H1 (cell line): ENCODE measurements around the gene CCNA2. TPM values are rescaled to one million over a fixed set of nuclear protein-coding genes. Genes with fewer than 3 reads are reported as not detected.

Experiments
- CTCF ChIA-PET: fragments of 300-600 bp; sonication (Branson Sonifier 250); formaldehyde crosslinking; loops from one replicate; lab custom pipeline; 2021; ENCODE audit not compliant: partially characterized antibody; lab: Charles Lee
- POLR2A ChIA-PET: fragments of 300-600 bp; sonication (Branson Sonifier 250); formaldehyde crosslinking; loops from one replicate; lab custom pipeline; 2021; ENCODE audit warnings: inconsistent platforms; ENCODE audit not compliant: partially characterized antibody; lab: Charles Lee
- DNase-seq, 2 experiments: peaks; one replicate each; pipeline versions ENCODE4 v3.0.0 to v3.0.0-alpha.2; 2010 to 2022; ENCODE audit warnings: low spot score in 2 of 2, low read depth in 1 of 2, mixed read lengths in 1 of 2
- FAIRE-seq: peaks from 2 replicates; lab custom pipeline; 2011; peaks lifted over from hg19 to GRCh38; lab: Jason Lieb, UNC
- H2AFZ ChIP-seq: 2 replicates; pipeline ENCODE4 v1.8.1; 2012; ENCODE audit warnings: low read length, inconsistent platforms
- H2AK5ac ChIP-seq: 2 replicates; pipeline ENCODE4 v1.6.1; 2013; ENCODE audit warnings: low read depth, low read length
- H2BK120ac ChIP-seq: replicated peaks from 2 replicates; pipeline ENCODE3; 2013; ENCODE audit warnings: low read depth, low read length, inconsistent platforms
- H2BK12ac ChIP-seq: 2 replicates; pipeline ENCODE4 v1.6.1; 2013; ENCODE audit warnings: low read depth, low read length
- H2BK15ac ChIP-seq: 2 replicates; pipeline ENCODE4 v1.6.1; 2013; ENCODE audit warnings: low read length
- H2BK20ac ChIP-seq: 2 replicates; pipeline ENCODE4 v1.6.1; 2013; ENCODE audit warnings: low read length
- H2BK5ac ChIP-seq: 2 replicates; pipeline ENCODE4 v1.6.1; 2013; ENCODE audit warnings: low read depth, low read length
- H3K14ac ChIP-seq: 2 replicates; pipeline ENCODE4 v1.6.1; 2013; ENCODE audit warnings: inconsistent platforms; ENCODE audit not compliant: insufficient read length
- H3K18ac ChIP-seq: 2 replicates; pipeline ENCODE4 v1.6.1; 2013; ENCODE audit warnings: low read length; ENCODE audit errors: extremely low read depth
- H3K23ac ChIP-seq: 2 replicates; pipeline ENCODE4 v1.6.1; 2013; ENCODE audit warnings: inconsistent platforms; ENCODE audit not compliant: insufficient read length
- H3K23me2 ChIP-seq: 2 replicates; pipeline ENCODE4 v1.6.1; 2013; ENCODE audit warnings: low read depth, low read length
- H3K27ac ChIP-seq: 2 replicates; pipeline ENCODE4 v1.6.1; 2011; ENCODE audit warnings: low read depth, low read length, inconsistent platforms
- H3K27me3 ChIP-seq, 4 experiments: replicated peaks in 1 of 4; 1 replicate in 1 of 4; 2 replicates in 3 of 4; pipeline versions ENCODE4 v1.6.1 to v1.8.1; 2011 to 2013; ENCODE audit warnings: low read length in 3 of 4, mild to moderate bottlenecking in 3 of 4, inconsistent platforms in 2 of 4, mixed read lengths in 2 of 4, moderate library complexity in 1 of 4; ENCODE audit not compliant: control insufficient read depth in 3 of 4, insufficient read depth in 3 of 4; ENCODE audit errors: extremely low read depth in 1 of 4
- H3K36me3 ChIP-seq, 4 experiments: 2 replicates each; pipeline versions ENCODE4 v1.6.1 to v1.8.1; 2011 to 2013; ENCODE audit warnings: mild to moderate bottlenecking in 4 of 4, low read length in 3 of 4, moderate library complexity in 2 of 4, control low read depth in 1 of 4, inconsistent platforms in 1 of 4; ENCODE audit not compliant: insufficient read depth in 4 of 4, control insufficient read depth in 2 of 4
- H3K4ac ChIP-seq: replicated peaks from 2 replicates; pipeline ENCODE3; 2013; ENCODE audit warnings: low read length, low read depth, mixed read lengths, inconsistent platforms; ENCODE audit not compliant: insufficient read length
- H3K4me1 ChIP-seq, 4 experiments: replicated peaks in 1 of 4; 1 replicate in 1 of 4; 2 replicates in 3 of 4; pipeline versions ENCODE4 v1.6.1 to v1.8.1; 2011 to 2013; ENCODE audit warnings: low read length in 3 of 4, inconsistent platforms in 2 of 4, mixed read lengths in 1 of 4; ENCODE audit not compliant: insufficient read depth in 4 of 4, control insufficient read depth in 3 of 4
- H3K4me2 ChIP-seq, 2 experiments: 2 replicates each; pipeline versions ENCODE4 v1.6.1 to v1.8.1; 2011 to 2013; ENCODE audit warnings: low read depth in 2 of 2, low read length in 2 of 2, control low read depth in 1 of 2, inconsistent platforms in 1 of 2, mild to moderate bottlenecking in 1 of 2; ENCODE audit not compliant: insufficient read depth in 1 of 2
- H3K4me3 ChIP-seq, 4 experiments: fragments of 200-600, 300-600 bp in 1 of 4; sonication (generic), shearing (Covaris generic), sonication (Bioruptor Twin) in 1 of 4; 2 replicates each; pipeline versions ENCODE4 v1.5.1 to v1.8.1; 2011 to 2016; ENCODE audit warnings: low read length in 4 of 4, low read depth in 3 of 4, control low read depth in 2 of 4, inconsistent platforms in 2 of 4, mild to moderate bottlenecking in 2 of 4, mixed read lengths in 1 of 4, moderate library complexity in 1 of 4; ENCODE audit not compliant: insufficient read depth in 2 of 4; ENCODE audit errors: extremely low read depth in 1 of 4
- H3K56ac ChIP-seq: replicated peaks from 2 replicates; pipeline ENCODE3; 2013; ENCODE audit warnings: low read depth, mild to moderate bottlenecking, mixed read lengths, low read length, inconsistent platforms; ENCODE audit not compliant: insufficient read length
- H3K79me1 ChIP-seq: 2 replicates; pipeline ENCODE4 v1.6.1; 2013; ENCODE audit warnings: low read depth, low read length, control low read depth
- H3K79me2 ChIP-seq, 2 experiments: 2 replicates each; pipeline versions ENCODE4 v1.6.1 to v1.8.1; 2012 to 2013; ENCODE audit warnings: low read length in 2 of 2, mild to moderate bottlenecking in 2 of 2, inconsistent platforms in 1 of 2; ENCODE audit not compliant: insufficient read depth in 2 of 2, control insufficient read depth in 1 of 2
- H3K9ac ChIP-seq, 4 experiments: replicated peaks in 1 of 4; 1 replicate in 1 of 4; 2 replicates in 3 of 4; pipeline versions ENCODE4 v1.6.1 to v1.8.1; 2011 to 2013; ENCODE audit warnings: low read depth in 3 of 4, low read length in 3 of 4, control low read depth in 2 of 4, mild to moderate bottlenecking in 2 of 4, moderate library complexity in 2 of 4, inconsistent platforms in 1 of 4; ENCODE audit errors: extremely low read depth in 1 of 4
- H3K9me3 ChIP-seq, 2 experiments: 2 replicates each; pipeline versions ENCODE4 v1.6.1 to v1.8.1; 2012 to 2013; ENCODE audit warnings: mild to moderate bottlenecking in 2 of 2, moderate library complexity in 2 of 2, control low read depth in 1 of 2, inconsistent platforms in 1 of 2, low read depth in 1 of 2, low read length in 1 of 2, mixed read lengths in 1 of 2; ENCODE audit not compliant: insufficient read depth in 2 of 2
- H4K20me1 ChIP-seq, 2 experiments: replicated peaks in 1 of 2; 2 replicates each; pipeline versions ENCODE3 to v1.8.1; 2011 to 2013; ENCODE audit warnings: inconsistent platforms in 2 of 2, low read length in 2 of 2, mild to moderate bottlenecking in 1 of 2; ENCODE audit not compliant: insufficient read depth in 2 of 2, control insufficient read depth in 1 of 2
- H4K5ac ChIP-seq: 2 replicates; pipeline ENCODE4 v1.6.1; 2013; ENCODE audit warnings: low read length, low read depth, mixed read lengths, inconsistent platforms; ENCODE audit not compliant: insufficient read length
- H4K8ac ChIP-seq: 2 replicates; pipeline ENCODE4 v1.8.0; 2013; ENCODE audit warnings: mild to moderate bottlenecking, moderate library complexity, low read length, inconsistent platforms; ENCODE audit not compliant: insufficient read depth; ENCODE audit errors: extremely low read depth
- H4K91ac ChIP-seq: replicated peaks from 2 replicates; pipeline ENCODE3; 2013; ENCODE audit warnings: low read length, mixed read lengths, inconsistent platforms; ENCODE audit not compliant: insufficient read length
- BRCA1 ChIP-seq: IDR thresholded peaks from 2 replicates; pipeline ENCODE4 v1.6.1; 2012; ENCODE audit warnings: low read depth, low read length, improper control_type of control experiment
- CBX8 ChIP-seq: fragments of 300-800, 300-1000 bp; sonication (generic); IDR thresholded peaks from 2 replicates; pipeline ENCODE4 v1.7.1; 2016; ENCODE audit warnings: low read depth, low read length, borderline replicate concordance
- JUND ChIP-seq: IDR thresholded peaks from 2 replicates; pipeline ENCODE4 v1.6.1; 2011; ENCODE audit warnings: mild to moderate bottlenecking, improper control_type of control experiment, low read length
- TAF7 ChIP-seq: optimal IDR thresholded peaks from 2 replicates; pipeline ENCODE3; 2011; ENCODE audit warnings: low read depth, mild to moderate bottlenecking, inconsistent platforms, low read length, moderate library complexity, borderline replicate concordance
- WGBS, 2 experiments: shearing (Covaris generic) in 1 of 2; methylation state at CpG; one replicate each; pipeline versions ENCODE4 v1.1.6 to v1.1.7; 2013 to 2015; ENCODE audit warnings: low lambda C conversion rate in 2 of 2, mixed read lengths in 2 of 2, inconsistent platforms in 1 of 2, low coverage in 1 of 2, missing lambda C conversion rate in 1 of 2; ENCODE audit not compliant: insufficient replicate concordance in 2 of 2, insufficient coverage in 1 of 2, insufficient read length in 1 of 2; ENCODE audit errors: extremely low coverage in 1 of 2, missing lambda C conversion rate in 1 of 2; 5-methylcytosine and 5-hydroxymethylcytosine counted together
- polyA plus RNA-seq, 7 experiments: library from polyadenylated mRNA; depleted of rRNA in 3 of 7; stranded (reverse) in 5 of 7; unstranded in 2 of 7; fragments of >200 nt in 5 of 7; fragments of 200-250 nt in 2 of 7; gene quantifications; 1 replicate in 5 of 7; 2 replicates in 1 of 7; 4 replicates in 1 of 7; pipeline versions ENCODE4 v1.2.1 to v1.2.3, GENCODE V29; 2011 to 2013; ENCODE audit warnings: missing spikeins in 2 of 7, mixed read lengths in 2 of 7
- total RNA-seq: library from RNA; stranded (reverse); fragmentation: NEBNext Ultra II Directional; extraction: Animal tissue kit (Norgen Biotek cat#: 25700); gene quantifications from 2 replicates; pipeline ENCODE4 v1.2.1, GENCODE V29; 2021
- TF ChIP-seq, protein P1 (sequence below): IDR thresholded peaks from 2 replicates; pipeline ENCODE4 v1.6.1; 2011; ENCODE audit warnings: low read length, improper control_type of control experiment

The CCNA2 gene
- total and polyA plus RNA-seq, 2 of the 8 experiments (the other 6 are each of a cell fraction or from before 2014, with no cell fraction given), result 42.1 to 98.6 TPM

DNA sequence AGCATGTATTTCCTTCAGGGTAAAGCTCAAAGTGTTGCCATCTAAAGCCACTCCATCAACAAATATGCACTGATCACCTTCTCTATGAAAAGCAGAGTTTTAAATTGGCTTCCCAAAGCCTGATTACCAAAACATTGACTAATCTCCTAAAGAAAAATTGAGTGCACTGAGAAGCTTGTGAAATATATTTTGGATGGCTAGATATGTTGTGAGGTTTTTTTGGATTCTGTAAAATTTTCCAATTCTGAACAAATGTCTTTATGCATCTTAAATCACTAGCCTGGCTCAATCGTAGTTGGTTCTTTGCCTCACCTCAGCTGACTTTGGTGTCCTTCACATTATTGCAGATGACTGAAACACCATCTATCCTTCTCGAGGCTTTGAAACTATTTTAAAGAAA is 37.5 kb downstream of the CCNA2 start:
- no peak for FAIRE-seq

More for the DNA sequence above, 37.5 kb downstream of the CCNA2 start:
- Histone ChIP-seq H2BK12ac (no peak overlapping the region), H3K4me3 (no peak overlapping the region), H3K4me1 (0 out of 7 replicates have a peak, but pooled peaks cover 0 to 2% (median 0%) of the 10 kb centered on the region in 4 experiments), H3K18ac (no peak overlapping the region), H2BK20ac (no peak overlapping the region), H3K14ac (no peak overlapping the region), H4K91ac (no peak overlapping the region), H3K9ac (no peak overlapping the region), H4K8ac (no peak overlapping the region), H2BK120ac (no peak overlapping the region), H4K5ac (no peak overlapping the region), H2BK15ac (no peak overlapping the region), H3K36me3 (no peaks in the 10 kb centered on the region), H3K27me3 (peaks cover 0 to 2% (median 0%) of the 10 kb centered on the region in 4 experiments; a peak in 1 of 7 replicates), H2BK5ac (no peak overlapping the region), H3K4me2 (no peak overlapping the region), H3K23me2 (peaks cover 2% of the 10 kb centered on the region; the same call in 1 of the 2 replicates), H2AFZ (no peak overlapping the region), H4K20me1 (no peaks in the 10 kb centered on the region), H3K27ac (no peak overlapping the region), H2AK5ac (no peak overlapping the region), H3K4ac (no peak overlapping the region), H3K79me1 (no peaks in the 10 kb centered on the region), H3K23ac (no peak overlapping the region), H3K56ac (no peak overlapping the region), H3K9me3 (no peaks in the 10 kb centered on the region), H3K79me2 (no peaks in the 10 kb centered on the region)
- no peak for DNase-seq
- 100% methylated on average over 2 of the region's 2 CpGs; no CpG with 5 or more reads in 1 of the 2 experiments for WGBS, 2 experiments
- ChIA-PET POLR2A (interaction anchor here (0.7 to 1.6 kb wide), 3 partner anchors 8 to 44 kb away, joined by 3 to 8 read pairs (median 3); no protein-coding TSS in a partner anchor), CTCF (interaction anchor here (0.6 to 1.3 kb wide), 4 partner anchors 13 to 92 kb away, joined by 3 to 4 read pairs (median 3); partner anchors contain the start of gene CCNA2)
- no peak for TF ChIP-seq BRCA1
- TF ChIP-seq, protein P1, sequence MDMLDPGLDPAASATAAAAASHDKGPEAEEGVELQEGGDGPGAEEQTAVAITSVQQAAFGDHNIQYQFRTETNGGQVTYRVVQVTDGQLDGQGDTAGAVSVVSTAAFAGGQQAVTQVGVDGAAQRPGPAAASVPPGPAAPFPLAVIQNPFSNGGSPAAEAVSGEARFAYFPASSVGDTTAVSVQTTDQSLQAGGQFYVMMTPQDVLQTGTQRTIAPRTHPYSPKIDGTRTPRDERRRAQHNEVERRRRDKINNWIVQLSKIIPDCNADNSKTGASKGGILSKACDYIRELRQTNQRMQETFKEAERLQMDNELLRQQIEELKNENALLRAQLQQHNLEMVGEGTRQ, result no peak
- no peak for TF ChIP-seq CBX8
- no peak for TF ChIP-seq TAF7
- no peak for TF ChIP-seq JUND
